Measurements from ENCODE around the gene DBNDD1.

DBNDD1 gene

DNA sequence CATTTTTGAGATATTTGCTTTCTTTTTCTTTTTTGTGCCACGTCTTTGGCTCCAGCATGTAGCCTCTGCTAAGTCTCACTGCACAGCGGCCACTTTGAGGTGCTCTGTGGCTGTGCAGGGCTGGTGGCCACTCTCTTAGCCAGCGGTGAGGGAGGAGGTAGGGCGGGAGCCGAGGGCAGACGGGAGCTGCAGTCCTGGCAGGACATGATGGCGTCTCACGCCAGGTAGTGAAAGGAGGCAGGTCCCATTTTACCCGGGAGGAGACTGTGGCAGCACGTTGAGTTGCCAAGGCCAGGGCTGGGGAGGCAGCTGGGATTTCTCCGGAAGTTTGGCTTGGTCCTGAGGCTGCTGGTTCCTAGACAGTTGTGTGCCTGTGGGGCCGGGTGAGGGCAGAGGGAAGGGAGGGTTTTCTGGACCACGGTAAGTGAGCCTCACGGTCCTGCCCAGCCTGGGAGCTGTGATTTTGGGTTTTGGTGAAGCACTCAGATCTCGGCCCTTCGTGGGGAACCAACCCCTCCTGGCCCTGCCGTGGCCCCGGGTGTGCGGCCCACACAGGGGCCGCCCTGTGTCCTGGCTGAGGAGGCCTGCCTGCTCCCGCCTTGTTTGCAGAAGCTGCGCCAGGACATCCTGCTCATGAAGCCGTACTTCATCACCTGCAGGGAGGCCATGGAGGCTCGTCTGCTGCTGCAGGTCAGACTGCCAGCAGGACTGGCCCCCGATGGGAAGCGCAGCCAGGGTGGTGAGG is 56.3 kb downstream of the DBNDD1 start:
- DNase-seq (ENCODE audit: low read depth), result no peak
- no peak overlapping the region for H3K4me3 ChIP-seq (ENCODE audit: low read depth, low read length)
- TF ChIP-seq, protein P1, sequence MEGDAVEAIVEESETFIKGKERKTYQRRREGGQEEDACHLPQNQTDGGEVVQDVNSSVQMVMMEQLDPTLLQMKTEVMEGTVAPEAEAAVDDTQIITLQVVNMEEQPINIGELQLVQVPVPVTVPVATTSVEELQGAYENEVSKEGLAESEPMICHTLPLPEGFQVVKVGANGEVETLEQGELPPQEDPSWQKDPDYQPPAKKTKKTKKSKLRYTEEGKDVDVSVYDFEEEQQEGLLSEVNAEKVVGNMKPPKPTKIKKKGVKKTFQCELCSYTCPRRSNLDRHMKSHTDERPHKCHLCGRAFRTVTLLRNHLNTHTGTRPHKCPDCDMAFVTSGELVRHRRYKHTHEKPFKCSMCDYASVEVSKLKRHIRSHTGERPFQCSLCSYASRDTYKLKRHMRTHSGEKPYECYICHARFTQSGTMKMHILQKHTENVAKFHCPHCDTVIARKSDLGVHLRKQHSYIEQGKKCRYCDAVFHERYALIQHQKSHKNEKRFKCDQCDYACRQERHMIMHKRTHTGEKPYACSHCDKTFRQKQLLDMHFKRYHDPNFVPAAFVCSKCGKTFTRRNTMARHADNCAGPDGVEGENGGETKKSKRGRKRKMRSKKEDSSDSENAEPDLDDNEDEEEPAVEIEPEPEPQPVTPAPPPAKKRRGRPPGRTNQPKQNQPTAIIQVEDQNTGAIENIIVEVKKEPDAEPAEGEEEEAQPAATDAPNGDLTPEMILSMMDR (IDR thresholded peaks at IDR 0.05; ENCODE audit: low read depth, low read length, missing control alignments), result no peak
- in situ Hi-C loops (cut with HindIII; ENCODE audit: low sequenced_read_pairs), result no loop called here

DNA sequence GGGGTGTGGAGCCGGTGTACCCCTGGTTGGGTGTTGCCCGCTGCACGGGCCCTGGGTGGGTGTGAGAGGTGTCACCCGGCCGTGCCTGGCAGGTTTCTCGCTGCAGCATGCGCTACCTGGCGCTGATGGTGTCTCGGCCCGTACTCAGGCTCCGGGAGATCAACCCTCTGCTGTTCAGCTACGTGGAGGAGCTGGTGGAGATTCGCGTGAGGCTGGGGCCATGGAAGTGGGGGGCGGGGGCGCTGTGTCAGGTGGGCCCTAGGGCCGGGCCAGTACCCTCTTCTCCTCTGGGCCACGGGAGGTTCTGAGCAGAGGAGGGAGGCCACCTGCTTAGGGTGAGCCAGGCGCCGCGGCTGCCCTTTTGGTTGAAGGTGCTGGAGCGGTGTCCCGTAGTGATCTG is 57.3 kb downstream of the DBNDD1 start:
- TF ChIP-seq, protein P1 (IDR thresholded peaks at IDR 0.05; ENCODE audit: low read depth, low read length, missing control alignments), result no peak
- H3K4me3 ChIP-seq (ENCODE audit: low read depth, low read length), result no peak overlapping the region
- in situ Hi-C loops (cut with HindIII; ENCODE audit: low sequenced_read_pairs), result no loop called here
- no peak for DNase-seq (ENCODE audit: low read depth)

DNA sequence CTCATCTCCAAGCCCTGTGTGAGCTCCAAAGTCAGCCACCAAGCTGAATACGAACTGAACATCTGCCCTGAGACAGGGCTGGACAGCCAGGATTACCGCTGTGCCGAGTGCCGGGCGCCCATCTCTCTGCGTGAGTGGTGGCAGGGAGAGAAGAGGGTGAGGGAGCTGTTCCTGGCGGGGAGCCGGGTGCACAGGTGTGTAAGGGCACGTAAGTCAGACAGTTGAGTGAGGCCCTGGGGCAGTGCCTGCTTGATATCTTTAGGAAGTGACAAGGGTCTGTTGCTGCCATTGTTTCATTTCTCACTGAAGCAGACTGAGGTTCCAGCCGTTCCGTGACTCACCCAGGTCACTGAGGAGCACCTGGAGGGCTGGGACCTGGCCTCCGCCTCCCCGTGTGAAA is 58.3 kb downstream of the DBNDD1 start:
- in situ Hi-C loops (cut with HindIII; ENCODE audit: low sequenced_read_pairs), result no loop called here
- no peak for DNase-seq (ENCODE audit: low read depth)
- H3K4me3 ChIP-seq (ENCODE audit: low read depth, low read length), result no peak overlapping the region
- TF ChIP-seq, protein P1 (IDR thresholded peaks at IDR 0.05; ENCODE audit: low read depth, low read length, missing control alignments), result no peak

DNA sequence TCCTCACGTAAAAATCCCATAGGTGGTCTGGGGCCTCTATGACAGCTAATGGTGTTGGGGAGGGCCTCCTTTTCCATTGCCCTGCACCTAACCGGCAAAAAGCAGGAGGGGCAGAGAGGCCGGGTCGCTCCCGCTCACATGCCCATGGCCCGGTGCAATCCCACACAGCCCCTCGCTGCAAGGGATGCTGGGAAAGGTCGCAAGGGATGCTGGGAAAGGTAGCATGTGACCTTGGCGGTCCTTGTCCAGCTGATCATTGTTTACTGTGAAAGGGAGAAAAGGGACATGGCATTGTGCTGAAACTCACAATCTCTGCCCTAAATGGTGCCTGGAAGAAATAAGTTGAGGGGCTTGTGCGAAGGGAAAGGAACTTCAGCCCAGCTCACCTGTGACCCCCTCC is 60.7 kb downstream of the DBNDD1 start:
- H3K4me3 ChIP-seq (ENCODE audit: low read depth, low read length), result no peak overlapping the region
- TF ChIP-seq, protein P1 (IDR thresholded peaks at IDR 0.05; ENCODE audit: low read depth, low read length, missing control alignments), result no peak
- in situ Hi-C loops (cut with HindIII; ENCODE audit: low sequenced_read_pairs), result no loop called here
- no peak for DNase-seq (ENCODE audit: low read depth)

DNA sequence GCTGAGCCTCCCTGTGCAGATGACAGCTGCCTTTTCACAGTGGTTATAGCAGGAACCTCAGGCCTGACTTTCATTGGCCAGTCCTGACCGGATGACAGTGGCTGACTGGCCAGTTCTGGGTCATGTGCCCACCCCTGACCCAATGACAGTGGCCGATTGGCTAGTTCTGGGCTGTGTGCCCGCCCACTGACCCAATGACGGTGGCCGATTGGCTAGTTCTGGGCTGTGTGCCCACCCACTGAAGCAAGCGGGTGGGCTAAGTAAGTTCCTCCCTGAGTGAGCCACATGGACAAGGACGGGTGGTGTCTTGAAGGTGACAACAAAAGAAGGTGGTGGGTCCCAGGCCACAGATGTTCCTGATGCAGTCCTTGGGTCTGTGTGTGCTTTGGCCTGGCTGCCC is 61.2 kb downstream of the DBNDD1 start:
- in situ Hi-C loops (cut with HindIII; ENCODE audit: low sequenced_read_pairs), result no loop called here
- no peak overlapping the region for H3K4me3 ChIP-seq (ENCODE audit: low read depth, low read length)
- no peak for DNase-seq (ENCODE audit: low read depth)
- TF ChIP-seq, protein P1 (IDR thresholded peaks at IDR 0.05; ENCODE audit: low read depth, low read length, missing control alignments), result no peak

DNA sequence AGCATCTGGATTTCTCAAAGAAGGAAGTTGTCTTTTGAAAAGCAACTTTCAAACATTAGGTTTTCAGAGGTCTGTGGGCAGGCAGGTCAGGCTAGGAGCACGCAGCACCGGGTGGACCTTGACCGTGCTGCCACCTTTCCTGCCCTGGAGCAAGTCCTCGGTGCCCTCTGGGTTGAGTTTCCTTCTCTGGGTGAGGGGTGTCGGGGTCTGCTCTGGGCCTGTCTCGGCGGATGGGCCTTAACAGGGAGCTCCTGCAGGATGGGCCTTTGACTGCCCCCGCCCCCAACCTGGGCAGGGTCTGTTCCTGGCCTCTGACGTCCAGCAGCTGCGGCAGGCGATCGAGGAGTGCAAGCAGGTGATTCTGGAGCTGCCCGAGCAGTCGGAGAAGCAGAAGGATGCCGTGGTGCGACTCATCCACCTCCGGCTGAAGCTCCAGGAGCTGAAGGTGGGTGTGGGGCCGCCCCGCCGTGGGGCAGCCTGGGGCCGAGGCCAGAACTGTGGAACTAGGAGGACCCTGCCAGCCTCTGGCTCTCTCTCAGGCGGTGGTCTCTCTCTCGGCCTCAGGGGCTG is 62.0 kb downstream of the DBNDD1 start:
- H3K4me3 ChIP-seq (ENCODE audit: low read depth, low read length), result no peak overlapping the region
- DNase-seq (ENCODE audit: low read depth), result no peak
- TF ChIP-seq, protein P1 (IDR thresholded peaks at IDR 0.05; ENCODE audit: low read depth, low read length, missing control alignments), result no peak
- in situ Hi-C loops (cut with HindIII; ENCODE audit: low sequenced_read_pairs), result no loop called here

All from astrocyte of the cerebellum (primary cell).